A673 (cell line): ENCODE results near the gene RIBC1.

ENCODE experiments used
- EZH2 ChIP-seq: fragments of 200-600 bp; sonication (generic); IDR thresholded peaks from 2 replicates; pipeline ENCODE4 v1.6.1; 2017; ENCODE audit warnings: borderline replicate concordance, low read depth, mild to moderate bottlenecking, mixed read lengths, antibody characterized with exemption, low read length; ENCODE audit not compliant: poor library complexity, severe bottlenecking
- TF ChIP-seq, protein P1 (sequence below): fragments of 300-800, 200-600 bp; sonication (generic); conservative IDR thresholded peaks from 2 replicates; pipeline ENCODE4 v1.5.1; 2017; ENCODE audit warnings: low read depth, mild to moderate bottlenecking, antibody characterized with exemption, low read length, moderate library complexity, mixed read lengths

DNA sequence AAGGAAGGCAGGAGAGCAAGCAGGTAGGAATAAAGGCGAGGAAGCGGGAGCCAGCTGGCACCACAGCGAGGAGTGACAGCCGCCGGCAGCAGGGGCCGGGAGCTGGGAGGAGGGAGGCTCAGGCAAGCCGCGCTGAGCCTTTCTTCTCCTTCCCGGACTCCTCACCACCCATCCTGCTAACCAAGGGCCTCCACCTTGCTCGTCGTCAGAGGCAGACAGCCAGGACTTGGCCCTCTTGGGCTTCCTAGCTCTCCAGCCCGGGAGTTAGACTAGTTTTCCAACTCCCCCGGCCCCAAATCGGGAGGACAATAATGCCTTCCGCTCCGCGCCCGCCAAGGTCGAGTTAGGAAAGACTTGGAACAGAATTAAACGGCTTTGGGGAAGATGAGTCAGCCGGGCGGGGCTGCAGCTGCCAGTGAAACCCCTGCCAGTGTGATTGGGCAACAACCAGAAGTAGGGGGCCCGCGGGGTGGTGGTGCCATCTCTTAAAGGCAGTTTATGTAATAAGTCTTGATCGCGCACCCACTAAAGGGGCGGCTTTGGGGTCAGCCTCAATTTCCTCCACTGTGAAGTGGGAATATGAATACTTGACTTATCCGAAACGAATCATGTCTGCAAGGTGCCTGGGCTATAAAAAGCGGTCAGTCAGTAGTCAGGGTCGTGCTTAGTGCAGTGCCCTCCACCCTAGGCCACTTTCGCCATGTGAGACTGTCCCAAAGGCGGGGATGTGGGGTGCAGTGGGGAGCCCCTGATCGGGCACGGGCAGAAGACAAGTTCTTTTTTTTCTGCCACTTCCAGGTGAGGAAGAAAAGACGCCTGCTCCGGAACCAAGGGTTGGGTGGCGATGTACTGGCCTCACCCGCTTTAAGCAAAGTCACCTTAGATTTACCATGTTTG lies 18.2 kb downstream of the RIBC1 start:
- TF ChIP-seq, protein P1, sequence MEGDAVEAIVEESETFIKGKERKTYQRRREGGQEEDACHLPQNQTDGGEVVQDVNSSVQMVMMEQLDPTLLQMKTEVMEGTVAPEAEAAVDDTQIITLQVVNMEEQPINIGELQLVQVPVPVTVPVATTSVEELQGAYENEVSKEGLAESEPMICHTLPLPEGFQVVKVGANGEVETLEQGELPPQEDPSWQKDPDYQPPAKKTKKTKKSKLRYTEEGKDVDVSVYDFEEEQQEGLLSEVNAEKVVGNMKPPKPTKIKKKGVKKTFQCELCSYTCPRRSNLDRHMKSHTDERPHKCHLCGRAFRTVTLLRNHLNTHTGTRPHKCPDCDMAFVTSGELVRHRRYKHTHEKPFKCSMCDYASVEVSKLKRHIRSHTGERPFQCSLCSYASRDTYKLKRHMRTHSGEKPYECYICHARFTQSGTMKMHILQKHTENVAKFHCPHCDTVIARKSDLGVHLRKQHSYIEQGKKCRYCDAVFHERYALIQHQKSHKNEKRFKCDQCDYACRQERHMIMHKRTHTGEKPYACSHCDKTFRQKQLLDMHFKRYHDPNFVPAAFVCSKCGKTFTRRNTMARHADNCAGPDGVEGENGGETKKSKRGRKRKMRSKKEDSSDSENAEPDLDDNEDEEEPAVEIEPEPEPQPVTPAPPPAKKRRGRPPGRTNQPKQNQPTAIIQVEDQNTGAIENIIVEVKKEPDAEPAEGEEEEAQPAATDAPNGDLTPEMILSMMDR, result no peak
- TF ChIP-seq EZH2, result peak; percentile 43
